Femur (tissue), 1 donor: ENCODE data around the gene TAAR5.
"Not testable (repeated sequence)": the region's sequence is repeated elsewhere in the genome, so short reads cannot be mapped to it uniquely, and the experiment has no call there.

Source experiments
- DNase-seq: peaks from one replicate; pipeline ENCODE4 v3.0.0-alpha.2; 2017

The TAAR5 gene

DNA sequence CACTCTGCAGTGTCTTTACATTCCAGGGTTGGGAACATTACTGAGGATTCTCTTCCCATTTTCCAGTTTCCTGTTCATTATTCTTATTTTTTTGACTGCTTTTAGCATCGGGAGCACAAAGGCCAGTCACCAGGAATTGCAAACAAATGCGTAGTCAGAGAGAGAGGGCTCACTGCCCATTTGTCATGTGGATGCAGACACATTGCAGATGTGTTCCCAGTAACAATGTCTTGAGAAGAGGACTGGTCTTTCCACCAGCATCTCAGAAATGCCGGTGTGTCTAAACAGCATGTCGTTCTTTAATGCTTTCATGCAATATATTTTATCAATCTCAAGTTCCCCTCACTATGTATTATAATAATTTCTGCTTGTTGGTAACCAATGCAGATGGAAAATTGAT, 20.4 kb downstream of the TAAR5 start:
- no peak for DNase-seq

DNA sequence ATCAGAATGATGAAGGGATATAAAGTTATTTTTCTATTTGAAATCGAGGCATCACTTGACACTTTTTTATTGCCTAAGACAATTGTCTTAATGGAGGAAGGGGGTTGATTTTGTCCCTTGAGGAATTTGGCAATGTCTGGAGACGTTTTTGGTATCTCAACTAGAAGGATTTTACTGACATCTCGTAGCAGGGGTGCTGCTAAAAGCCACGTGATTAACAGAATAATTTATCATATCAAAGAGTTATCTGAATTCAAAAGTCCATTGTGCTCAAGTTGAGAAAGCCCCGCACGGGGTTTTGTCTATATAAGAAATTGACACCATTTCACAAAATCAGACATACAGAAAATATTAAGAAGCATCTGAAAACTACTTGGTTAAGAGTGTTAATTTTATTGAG, 20.9 kb downstream of the TAAR5 start:
- DNase-seq: no peak

DNA sequence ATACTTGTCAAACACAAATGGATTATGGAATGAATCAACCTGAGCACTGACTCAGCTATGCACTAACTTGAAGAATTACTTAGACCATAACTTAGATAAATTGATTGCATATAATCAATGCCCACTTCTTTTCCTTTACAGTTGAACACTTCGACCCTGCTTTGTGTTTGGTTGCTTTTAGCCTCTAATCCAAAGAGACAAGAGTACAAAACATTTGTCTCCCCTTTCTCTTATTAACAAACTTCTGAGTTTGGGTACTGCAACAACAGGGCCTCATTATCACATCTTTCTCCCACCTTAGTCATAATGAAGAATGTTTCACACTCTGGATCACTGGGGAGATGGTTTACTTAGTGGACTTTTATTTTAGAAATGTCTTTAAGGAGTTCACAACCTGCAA, 22.0 kb downstream of the TAAR5 start:
- DNase-seq: no peak

DNA sequence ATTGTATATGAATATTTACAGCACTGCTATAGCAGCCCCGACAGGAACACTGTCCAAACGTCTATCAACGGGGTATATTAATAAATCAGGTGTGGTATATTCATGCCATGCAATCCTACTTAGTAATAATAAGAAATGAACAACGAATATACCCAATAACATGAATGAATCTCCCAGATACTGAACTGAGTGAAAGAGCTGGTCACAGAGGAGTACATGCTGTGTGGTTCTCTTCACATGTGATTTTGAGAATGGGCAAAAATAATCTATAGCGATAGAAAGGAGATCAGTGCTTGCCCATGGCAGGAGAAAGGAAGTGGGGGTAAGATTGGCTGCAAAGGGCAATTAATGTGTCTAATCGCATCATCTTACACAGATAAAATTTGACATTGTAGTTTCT, 23.1 kb downstream of the TAAR5 start:
- DNase-seq: no peak

DNA sequence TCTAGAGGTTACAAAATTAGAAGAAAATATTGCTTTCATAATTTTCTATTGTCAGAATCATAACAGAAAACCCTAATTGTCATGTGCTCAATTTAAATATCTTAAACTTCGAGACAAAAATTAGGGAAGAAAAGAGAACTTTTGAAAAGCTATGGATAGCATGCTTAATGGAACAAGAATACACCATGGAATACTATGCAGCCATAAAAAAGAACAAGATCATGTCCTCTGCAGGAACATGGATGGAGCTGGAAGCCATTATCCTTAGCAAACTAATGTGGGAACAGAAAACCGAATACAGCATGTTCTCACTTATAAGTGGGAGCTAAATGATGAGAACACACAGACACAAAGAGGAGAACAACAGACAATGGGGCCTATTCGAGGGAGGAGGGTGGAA, 29.5 kb downstream of the TAAR5 start:
- not testable (repeated sequence) for DNase-seq

DNA sequence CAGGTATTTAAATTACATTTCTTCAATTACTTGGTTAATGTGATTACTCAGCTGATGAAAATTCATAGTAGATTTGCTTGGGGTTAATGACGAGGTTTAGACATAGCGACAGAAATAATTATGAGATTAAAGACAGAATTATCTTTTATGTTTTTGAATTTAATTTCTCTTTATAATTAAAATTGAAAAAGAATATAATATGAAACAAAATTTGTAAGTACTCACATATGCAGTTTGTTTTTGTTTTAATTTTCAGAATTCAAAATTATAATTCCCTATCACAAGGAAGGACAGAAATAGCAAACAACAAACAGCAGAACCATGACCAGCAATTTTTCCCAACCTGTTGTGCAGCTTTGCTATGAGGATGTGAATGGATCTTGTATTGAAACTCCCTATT, 37.2 kb downstream of the TAAR5 start, which contains the start of gene TAAR8:
TSS of gene TAAR8 (plus strand) at position 301 of the 400 bp plus-strand sequence. CDS start at position 322, 21 bp downstream.
- no peak for DNase-seq

DNA sequence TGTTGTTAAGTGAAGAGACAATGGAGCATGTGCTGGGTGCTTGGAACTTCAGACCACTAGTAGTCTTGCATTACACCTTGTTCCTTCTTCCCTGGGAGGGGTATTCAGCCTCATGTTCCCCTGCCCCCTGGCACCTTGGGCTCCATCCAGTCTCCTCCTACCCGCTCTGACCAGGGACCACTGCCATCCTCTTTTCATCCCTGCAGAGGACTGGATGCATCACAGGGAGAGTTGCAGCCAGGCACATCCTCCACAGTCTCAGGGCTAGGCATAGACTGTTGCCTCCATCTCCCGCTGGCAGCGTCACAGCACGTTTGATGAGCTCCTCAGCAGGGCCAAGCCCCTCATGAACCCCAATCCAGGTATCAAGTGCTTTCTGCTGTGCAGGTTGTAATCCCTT, 38.3 kb downstream of the TAAR5 start:
- DNase-seq: no peak

DNA sequence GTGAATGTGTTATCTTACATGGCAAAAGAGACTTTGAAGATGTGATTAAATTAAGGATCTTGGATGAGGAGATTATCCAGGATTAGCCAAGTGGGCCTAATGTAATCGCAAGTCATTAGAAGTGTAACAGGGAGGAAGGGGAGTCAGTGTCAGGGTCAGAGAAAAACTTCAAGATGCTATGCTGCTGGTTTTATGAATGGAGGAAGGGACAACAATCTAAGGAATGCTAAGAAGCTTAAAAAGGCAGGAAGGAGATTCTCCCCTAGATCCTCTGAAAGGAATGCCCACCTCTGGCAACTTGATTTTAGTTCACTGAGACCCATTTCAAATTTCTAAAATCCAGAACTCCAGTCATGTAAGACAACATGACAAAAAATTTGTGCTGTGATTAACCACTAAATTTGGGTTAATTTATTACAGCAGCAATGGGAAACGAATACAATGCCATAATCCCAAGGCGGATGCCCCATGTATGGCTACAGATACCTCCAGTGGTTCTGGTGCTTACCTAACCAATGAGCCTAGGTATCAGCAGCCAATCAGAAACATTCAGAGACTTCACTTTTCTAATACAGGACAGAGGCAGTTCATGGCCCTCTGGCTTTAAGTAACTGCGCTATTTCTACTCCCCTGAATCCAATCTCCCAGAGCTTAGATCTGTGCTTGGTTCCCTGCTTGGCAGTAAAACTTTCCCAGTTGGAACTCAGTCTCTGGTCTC, 40.6 kb downstream of the TAAR5 start:
- no peak for DNase-seq

DNA sequence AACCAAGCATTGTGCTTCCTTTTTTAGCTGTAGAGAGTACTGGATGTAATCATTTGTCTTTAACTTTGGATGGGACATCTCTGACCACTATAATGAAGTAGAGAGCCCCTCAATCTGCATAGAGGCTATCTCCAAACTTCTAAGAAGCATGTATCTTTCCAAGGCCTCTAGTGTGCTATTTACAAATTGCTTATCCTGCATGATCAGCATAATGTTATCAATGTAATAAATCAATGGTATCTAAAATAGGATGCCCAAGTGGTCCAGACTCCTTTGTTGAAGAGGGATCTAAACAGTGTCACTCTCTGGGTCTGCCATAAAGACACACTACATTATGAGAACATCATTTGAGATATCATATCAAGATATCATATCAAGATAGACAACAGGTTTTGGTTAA, 44.7 kb downstream of the TAAR5 start:
- no peak for DNase-seq
